ENCODE measurements around the gene AEBP2.
"Not testable (repeated sequence)": the region's sequence is repeated elsewhere in the genome, so short reads cannot be mapped to it uniquely, and the experiment has no call there.

AEBP2 gene

DNA sequence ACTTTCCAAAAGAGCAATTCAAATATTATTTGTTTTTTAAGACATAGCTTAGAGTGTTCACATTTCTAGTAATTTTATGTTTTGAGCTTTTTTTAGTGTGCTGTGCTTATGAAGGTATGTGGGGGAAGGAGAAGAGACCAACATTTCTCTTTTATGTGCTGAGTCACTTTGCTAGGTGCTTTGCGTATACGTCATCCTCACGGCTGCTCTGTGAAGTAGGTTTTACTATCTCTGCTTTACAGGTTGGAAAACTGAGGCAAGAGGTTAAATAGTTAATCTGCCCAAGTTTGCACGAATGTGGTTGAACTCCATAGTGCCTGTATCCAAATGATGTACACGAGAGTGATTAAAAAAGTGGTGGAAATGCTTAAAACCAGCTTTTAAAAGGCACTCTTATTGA is 75.9 kb downstream of the AEBP2 start:
- no peak for DNase-seq

GRCh38 chr12:19517583-19517982 is 78.3 kb downstream of the AEBP2 start:
- no peak for DNase-seq

DNA sequence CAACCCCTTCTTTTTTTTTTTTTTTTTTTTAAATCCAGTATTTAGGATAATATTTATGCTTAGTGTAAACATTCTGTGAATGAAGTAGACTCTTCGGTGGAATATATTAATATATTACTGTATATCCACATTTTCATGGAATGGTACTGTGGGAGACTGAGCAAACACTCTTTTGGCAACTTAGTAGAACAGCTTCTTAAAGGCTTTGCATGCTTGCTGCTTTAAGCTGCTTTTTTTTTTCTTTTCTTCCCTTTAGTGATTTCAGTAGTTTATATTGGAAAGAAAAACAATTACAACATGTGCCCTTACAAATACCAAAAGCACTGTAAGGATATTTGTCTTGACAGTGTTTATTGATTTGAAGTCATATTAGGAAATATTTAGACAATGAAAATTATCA is 78.9 kb downstream of the AEBP2 start:
- no peak for DNase-seq

- no peak for DNase-seq
Observed at GRCh38 chr12:19520646-19521415, 81.5 kb downstream of the AEBP2 start.

- DNase-seq: no peak
Observed at GRCh38 chr12:19525274-19525673, 86.0 kb downstream of the AEBP2 start.

DNA sequence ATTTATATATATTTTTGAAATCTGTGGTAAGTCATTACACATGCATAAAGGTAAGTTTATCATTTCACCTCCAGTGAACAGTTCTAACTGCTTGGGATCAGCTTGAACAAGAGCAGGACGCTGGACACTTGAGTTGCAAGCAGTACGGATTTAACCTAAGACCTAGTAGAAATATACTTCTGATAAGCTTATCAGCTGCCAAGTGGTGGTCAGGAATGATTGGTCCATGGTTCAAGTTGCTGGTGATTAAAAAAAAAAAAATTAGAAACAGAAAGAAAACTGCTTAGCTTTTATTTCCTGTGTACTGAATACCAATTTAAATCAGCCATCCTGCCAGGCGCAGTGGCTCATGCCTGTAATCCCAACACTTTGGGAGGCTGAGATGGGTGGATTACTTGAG is 88.6 kb downstream of the AEBP2 start:
- DNase-seq: no peak

- no peak for DNase-seq
Observed at GRCh38 chr12:19528750-19529149, 89.5 kb downstream of the AEBP2 start.

GRCh38 chr12:19529951-19530636 is 90.8 kb downstream of the AEBP2 start:
- DNase-seq: no peak

DNA sequence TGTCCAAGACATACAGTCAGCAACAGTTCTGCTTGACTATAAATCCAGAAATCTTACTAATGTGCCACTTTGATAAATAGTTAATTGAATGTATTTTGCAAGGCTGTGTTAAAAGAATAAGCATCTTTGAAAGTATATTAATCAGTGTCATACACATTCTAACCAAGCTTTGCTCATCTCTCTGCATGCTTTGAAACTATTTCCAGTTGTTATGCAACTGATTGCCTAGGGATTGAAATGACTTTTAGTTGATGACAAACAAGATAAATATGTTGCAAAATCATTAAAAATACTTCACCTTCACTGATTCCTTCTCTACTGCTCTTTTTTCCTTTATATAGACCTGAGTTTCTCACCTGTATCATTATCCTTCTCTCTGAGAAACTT is 91.3 kb downstream of the AEBP2 start:
- no peak for DNase-seq

- no peak for DNase-seq
Observed at GRCh38 chr12:19533567-19533966, 94.3 kb downstream of the AEBP2 start.

GRCh38 chr12:19539071-19539470 is 99.8 kb downstream of the AEBP2 start:
- no peak for DNase-seq

DNA sequence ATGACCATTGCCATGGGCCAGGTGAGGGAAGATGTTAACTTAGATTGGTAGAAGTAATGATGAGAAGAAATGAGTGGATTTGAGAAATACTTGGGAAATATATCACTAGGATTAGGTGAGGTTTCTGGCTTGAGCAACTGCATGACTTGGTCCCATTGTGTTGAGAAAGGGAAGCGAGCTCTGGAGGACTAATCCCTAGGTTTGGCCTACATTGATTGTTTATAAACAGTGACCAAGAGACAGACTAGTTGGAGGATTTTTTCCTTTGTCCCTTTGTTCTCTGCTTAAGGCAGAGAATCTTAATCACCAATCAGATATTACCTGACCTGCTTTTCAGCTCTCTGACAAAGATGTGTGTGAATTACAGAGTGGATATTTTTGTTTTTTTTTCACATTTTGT is 100.5 kb downstream of the AEBP2 start:
- DNase-seq: no peak

GRCh38 chr12:19542606-19543005 is 103.3 kb downstream of the AEBP2 start:
- no peak for DNase-seq

GRCh38 chr12:19544353-19544752 is 105.1 kb downstream of the AEBP2 start:
- no peak for DNase-seq

GRCh38 chr12:19545301-19545700 is 106.0 kb downstream of the AEBP2 start:
- no peak for DNase-seq

GRCh38 chr12:19546027-19546426 is 106.7 kb downstream of the AEBP2 start:
- DNase-seq: no peak

DNA sequence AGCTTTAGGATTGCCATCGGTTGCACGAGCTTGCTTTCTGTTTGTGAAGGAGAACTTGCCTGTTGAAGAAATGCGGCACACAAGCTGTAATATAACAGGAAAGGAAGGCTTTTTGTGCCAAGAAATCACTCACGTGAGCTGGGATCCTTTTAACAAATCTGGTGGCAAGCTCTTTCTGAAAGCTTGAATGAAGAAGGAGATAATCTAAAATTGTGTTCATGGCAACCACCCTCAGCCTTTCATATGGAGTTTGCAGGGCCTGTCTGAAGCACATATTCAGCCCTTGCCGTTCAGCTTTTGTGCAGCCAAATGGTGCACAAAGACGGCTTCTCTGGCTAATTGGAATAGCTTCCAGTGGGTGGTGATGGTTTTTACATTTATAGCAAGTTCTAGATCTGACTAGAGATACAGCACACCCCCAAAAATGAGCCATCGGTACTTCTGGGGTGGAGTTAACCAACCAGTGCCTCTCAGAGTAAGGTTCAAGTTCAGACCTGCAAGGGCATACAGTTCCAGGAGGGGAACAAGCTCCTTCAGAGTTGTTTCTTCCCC is 107.4 kb downstream of the AEBP2 start:
- DNase-seq: no peak

DNA sequence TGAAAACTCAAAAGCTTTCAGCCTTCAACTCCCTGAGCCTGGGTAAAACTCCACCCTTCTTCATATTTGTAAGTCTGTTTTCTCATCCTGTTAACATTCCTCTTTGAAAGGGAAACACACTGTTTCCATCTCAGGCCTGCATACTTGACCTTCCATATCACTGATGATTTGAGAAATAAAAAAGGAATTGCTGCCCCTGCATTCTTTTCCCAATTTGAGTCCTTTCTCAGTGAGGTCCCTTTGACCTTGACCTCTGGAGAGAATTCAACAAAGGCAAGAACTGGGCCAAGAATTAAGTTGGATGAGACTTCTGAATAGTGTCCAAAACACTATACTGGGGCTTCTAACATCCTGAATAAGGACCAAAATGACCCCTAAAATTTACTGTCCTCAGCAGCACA is 108.0 kb downstream of the AEBP2 start:
- no peak for DNase-seq

- DNase-seq: no peak
Observed at GRCh38 chr12:19548834-19549233, 109.5 kb downstream of the AEBP2 start.

- DNase-seq: no peak
Observed at GRCh38 chr12:19550626-19551025, 111.3 kb downstream of the AEBP2 start.

GRCh38 chr12:19552441-19553097 is 113.3 kb downstream of the AEBP2 start:
- DNase-seq: not testable (repeated sequence)

DNA sequence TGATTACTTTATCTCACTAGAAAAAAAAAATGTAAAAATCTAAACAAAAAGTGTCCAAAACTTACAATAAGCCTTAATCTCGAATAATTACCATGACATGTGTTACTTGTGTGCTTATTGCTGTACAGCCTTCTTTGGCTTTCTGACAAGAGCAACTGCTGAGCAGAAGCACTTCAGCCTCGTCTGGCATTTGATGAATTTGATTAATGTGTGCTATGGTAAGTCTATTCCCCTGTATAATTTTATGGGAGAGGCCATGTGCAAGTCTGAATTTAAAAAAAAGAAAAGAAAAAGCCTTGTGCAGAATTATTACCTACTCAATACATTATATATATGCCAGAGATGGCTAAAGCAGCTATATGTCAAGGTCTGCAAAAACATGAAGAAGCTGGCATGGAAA is 113.9 kb downstream of the AEBP2 start:
- no peak for DNase-seq

DNA sequence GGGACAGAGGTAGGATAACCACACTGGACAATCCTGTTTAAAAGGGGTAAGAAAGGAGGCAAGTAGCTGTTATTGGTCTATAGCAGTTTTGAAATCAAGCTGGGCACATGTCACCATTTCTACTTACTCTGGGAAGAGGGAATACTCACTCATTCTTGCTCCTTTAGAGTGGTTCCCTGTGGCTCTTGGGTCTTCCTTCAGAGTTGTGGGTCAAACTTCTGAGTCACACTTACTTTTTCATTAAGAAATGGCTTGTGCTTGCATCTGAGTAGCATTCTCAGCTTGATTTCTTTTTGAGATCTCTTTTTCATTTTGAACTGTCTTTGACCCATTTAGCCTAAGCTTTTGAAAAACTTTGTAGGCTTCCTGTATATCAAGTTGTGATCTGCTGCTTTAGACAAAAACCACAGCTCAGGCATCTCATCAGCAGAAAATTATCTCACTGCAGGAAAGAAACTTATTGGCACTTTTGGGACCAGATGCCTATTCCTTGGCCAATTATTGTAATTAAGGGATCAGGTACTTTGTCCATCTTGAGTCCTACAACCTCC is 122.2 kb downstream of the AEBP2 start:
- DNase-seq: no peak

Measured in NCI-H510A (cell line).